Gastrocnemius medialis (tissue), 4 donors: ENCODE results near the gene HFE.

Experiments used
- POLR2A ChIP-seq, 2 donors: fragments of 450-650 bp; IDR thresholded peaks; one replicate each; pipeline ENCODE4 v1.6.1; 2017; ENCODE audit warnings: antibody characterized with exemption in 2 of 2, mild to moderate bottlenecking in 2 of 2, moderate library complexity in 2 of 2
- TF ChIP-seq, protein P1 (sequence below), 5 experiments: fragments of 450-650 bp in 3 of 5; fragments of 200-600 bp in 2 of 5; sonication (generic) in 2 of 5; IDR thresholded peaks in 4 of 5; conservative IDR thresholded peaks in 1 of 5; 1 replicate in 4 of 5; 2 replicates in 1 of 5; pipeline ENCODE4 v1.5.1; 2016 to 2019; ENCODE audit warnings: antibody characterized with exemption in 5 of 5, mild to moderate bottlenecking in 3 of 5, moderate library complexity in 3 of 5

DNA sequence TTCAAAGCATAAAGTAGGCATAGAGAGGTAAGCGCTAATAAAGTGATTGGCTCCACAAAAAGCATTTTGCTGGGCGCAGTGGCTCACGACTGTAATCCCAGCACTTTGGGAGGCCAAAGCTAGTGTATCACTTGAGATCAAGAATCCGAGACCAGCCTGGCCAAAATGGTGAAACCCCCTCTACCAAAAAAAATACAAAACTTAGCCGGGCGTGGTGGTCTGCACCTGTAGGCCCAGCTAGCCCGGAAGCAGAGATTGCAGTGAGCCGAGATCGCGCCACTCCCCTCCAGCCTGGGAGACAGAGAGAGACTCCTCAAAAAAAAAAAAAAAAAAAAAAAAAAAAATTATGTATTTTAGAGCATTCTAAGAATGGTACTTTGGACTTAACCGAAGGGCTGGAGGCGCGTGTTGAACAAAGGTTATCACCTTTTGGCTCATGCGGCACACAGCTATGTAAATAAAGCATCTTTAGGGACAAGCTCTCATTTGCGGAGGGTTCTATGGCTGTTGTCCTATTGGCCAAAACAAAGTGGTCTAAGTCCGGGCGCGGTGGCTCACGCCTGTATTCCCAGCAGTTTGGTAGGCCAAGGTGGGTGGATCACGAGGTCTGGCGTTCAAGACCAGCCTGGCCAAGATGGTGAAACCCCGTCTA is 17.4 kb downstream of the HFE start:
- TF ChIP-seq, protein P1, sequence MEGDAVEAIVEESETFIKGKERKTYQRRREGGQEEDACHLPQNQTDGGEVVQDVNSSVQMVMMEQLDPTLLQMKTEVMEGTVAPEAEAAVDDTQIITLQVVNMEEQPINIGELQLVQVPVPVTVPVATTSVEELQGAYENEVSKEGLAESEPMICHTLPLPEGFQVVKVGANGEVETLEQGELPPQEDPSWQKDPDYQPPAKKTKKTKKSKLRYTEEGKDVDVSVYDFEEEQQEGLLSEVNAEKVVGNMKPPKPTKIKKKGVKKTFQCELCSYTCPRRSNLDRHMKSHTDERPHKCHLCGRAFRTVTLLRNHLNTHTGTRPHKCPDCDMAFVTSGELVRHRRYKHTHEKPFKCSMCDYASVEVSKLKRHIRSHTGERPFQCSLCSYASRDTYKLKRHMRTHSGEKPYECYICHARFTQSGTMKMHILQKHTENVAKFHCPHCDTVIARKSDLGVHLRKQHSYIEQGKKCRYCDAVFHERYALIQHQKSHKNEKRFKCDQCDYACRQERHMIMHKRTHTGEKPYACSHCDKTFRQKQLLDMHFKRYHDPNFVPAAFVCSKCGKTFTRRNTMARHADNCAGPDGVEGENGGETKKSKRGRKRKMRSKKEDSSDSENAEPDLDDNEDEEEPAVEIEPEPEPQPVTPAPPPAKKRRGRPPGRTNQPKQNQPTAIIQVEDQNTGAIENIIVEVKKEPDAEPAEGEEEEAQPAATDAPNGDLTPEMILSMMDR (IDR thresholded peaks at IDR 0.05 in 4 of 5, conservative IDR thresholded peaks at IDR 0.05 in 1 of 5), result no peak
- TF ChIP-seq POLR2A (IDR thresholded peaks at IDR 0.05), result no peak
